ENCODE measurements around the gene PWP2.

Gene PWP2

GRCh38 chr21:44083631-44084291, 23.4 kb upstream of the PWP2 start:
- no peak for ATAC-seq
- TF ChIP-seq TOX (CRISPR knock-in tag; IDR thresholded peaks at IDR 0.05; ENCODE audit: borderline replicate concordance): no peak
- TF ChIP-seq BACH2 (CRISPR knock-in tag; IDR thresholded peaks at IDR 0.05; ENCODE audit: borderline replicate concordance): no peak
- TF ChIP-seq ZFP3 (CRISPR knock-in tag; IDR thresholded peaks at IDR 0.05): no peak
- no peak for TF ChIP-seq GLIS3 (CRISPR knock-in tag; IDR thresholded peaks at IDR 0.05)
- no peak for TF ChIP-seq ZNF565 (CRISPR knock-in tag; conservative IDR thresholded peaks at IDR 0.05; ENCODE audit: low read depth)
- no peak for TF ChIP-seq TSHZ2 (CRISPR knock-in tag; IDR thresholded peaks at IDR 0.05)
- TF ChIP-seq ZFP30 (CRISPR knock-in tag; IDR thresholded peaks at IDR 0.05): no peak

GRCh38 chr21:44084496-44085241, 22.5 kb upstream of the PWP2 start:
- TF ChIP-seq PATZ1 (CRISPR knock-in tag; IDR thresholded peaks at IDR 0.05; ENCODE audit: borderline replicate concordance) (no peak), GLIS3 (CRISPR knock-in tag; IDR thresholded peaks at IDR 0.05) (no peak), PPARA (CRISPR knock-in tag; IDR thresholded peaks at IDR 0.05; ENCODE audit: borderline replicate concordance) (no peak), TSHZ2 (CRISPR knock-in tag; IDR thresholded peaks at IDR 0.05) (no peak), TCF4 (CRISPR knock-in tag; IDR thresholded peaks at IDR 0.05; ENCODE audit: borderline replicate concordance) (no peak), POU6F1 (CRISPR knock-in tag; IDR thresholded peaks at IDR 0.05; ENCODE audit: borderline replicate concordance, low read depth) (no peak), ARNTL (CRISPR knock-in tag; IDR thresholded peaks at IDR 0.05; ENCODE audit: borderline replicate concordance, low read depth) (no peak), ZNF8 (CRISPR knock-in tag; IDR thresholded peaks at IDR 0.05) (no peak), ESRRG (CRISPR knock-in tag; IDR thresholded peaks at IDR 0.05) (no peak), CSRNP3 (CRISPR knock-in tag; IDR thresholded peaks at IDR 0.05) (no peak)
- ATAC-seq: no peak
